Sigmoid colon (tissue), 7 donors: ENCODE measurements around the gene CLDN19. TPM values are rescaled to one million over a fixed set of nuclear protein-coding genes. Genes with fewer than 3 reads are reported as not detected.

ENCODE experiments used
- DNase-seq: peaks from one replicate; pipeline ENCODE4 v3.0.0-alpha.2; 2019
- H3K27ac ChIP-seq, 4 donors: fragments of 200-600 bp; sonication (generic); one replicate each; pipeline ENCODE4 v1.5.1; 2016 to 2019; ENCODE audit warnings: mild to moderate bottlenecking in 1 of 4
- H3K27me3 ChIP-seq, 3 donors: fragments of 200-600 bp; sonication (generic); one replicate each; pipeline ENCODE4 v1.5.1; 2019; ENCODE audit warnings: mild to moderate bottlenecking in 1 of 3
- H3K36me3 ChIP-seq, 4 donors: fragments of 200-600 bp; sonication (generic); one replicate each; pipeline ENCODE4 v1.5.1; 2016 to 2019
- H3K4me1 ChIP-seq, 4 donors: fragments of 200-600 bp; sonication (generic); one replicate each; pipeline ENCODE4 v1.5.1; 2017 to 2019
- H3K4me3 ChIP-seq, 4 donors: fragments of 200-600 bp; sonication (generic); one replicate each; pipeline ENCODE4 v1.5.1; 2017 to 2019; ENCODE audit warnings: mild to moderate bottlenecking in 2 of 4, moderate library complexity in 1 of 4
- H3K9me3 ChIP-seq, 4 donors: fragments of 200-600 bp in 3 of 4; sonication (generic) in 3 of 4; one replicate each; pipeline versions ENCODE4 v1.5.1 to v1.6.1; 2013 to 2019
- EP300 ChIP-seq, 4 donors: sonication (generic); formaldehyde crosslinking; IDR thresholded peaks; one replicate each; pipeline ENCODE4 v1.6.1; 2017; ENCODE audit warnings: antibody characterized with exemption in 4 of 4
- POLR2A ChIP-seq, 2 donors: fragments of 450-650 bp; IDR thresholded peaks; one replicate each; pipeline ENCODE4 v1.6.1; 2016; ENCODE audit warnings: antibody characterized with exemption in 2 of 2, mild to moderate bottlenecking in 2 of 2, moderate library complexity in 2 of 2
- POLR2AphosphoS5 ChIP-seq, 4 donors: sonication (generic); formaldehyde crosslinking; IDR thresholded peaks; one replicate each; pipeline ENCODE4 v1.6.1; 2017; ENCODE audit warnings: antibody characterized with exemption in 4 of 4
- WGBS, 2 donors: extraction: QIAGEN DNeasy Blood & Tissue Kit; methylation state at CpG; one replicate each; pipeline ENCODE4 v1.1.7; 2013; 5-methylcytosine and 5-hydroxymethylcytosine counted together
- intact Hi-C: fragments of 100-400 bp; cut with DNase I; formaldehyde crosslinking; loops from one replicate; pipeline ENCODE4 v1.15.1; 2023
- polyA plus RNA-seq, 3 donors: library from polyadenylated mRNA; stranded (reverse); fragments of 200-250 nt; gene quantifications; one replicate each; pipeline ENCODE4 v1.2.3, GENCODE V29; 2013
- total RNA-seq, 4 donors: library from RNA; depleted of rRNA; stranded (reverse); fragments of >200 nt; gene quantifications; one replicate each; pipeline ENCODE4 v1.1.0, GENCODE V29; 2016
- TF ChIP-seq, protein P1 (sequence below), 4 experiments: fragments of 450-650 bp in 3 of 4; fragments of 200-600 bp in 1 of 4; IDR thresholded peaks; one replicate each; pipeline ENCODE4 v1.5.1; 2016 to 2019; ENCODE audit warnings: antibody characterized with exemption in 4 of 4, mild to moderate bottlenecking in 3 of 4, moderate library complexity in 2 of 4
- donor health status: healthy with polysubstance abuse.
- donor health status: Bipolar disorder and iron deficiency.
- donor health status: healthy.

Gene CLDN19
- total and polyA plus RNA-seq, 7 donors: 0.03 TPM; not detected in 6

DNA sequence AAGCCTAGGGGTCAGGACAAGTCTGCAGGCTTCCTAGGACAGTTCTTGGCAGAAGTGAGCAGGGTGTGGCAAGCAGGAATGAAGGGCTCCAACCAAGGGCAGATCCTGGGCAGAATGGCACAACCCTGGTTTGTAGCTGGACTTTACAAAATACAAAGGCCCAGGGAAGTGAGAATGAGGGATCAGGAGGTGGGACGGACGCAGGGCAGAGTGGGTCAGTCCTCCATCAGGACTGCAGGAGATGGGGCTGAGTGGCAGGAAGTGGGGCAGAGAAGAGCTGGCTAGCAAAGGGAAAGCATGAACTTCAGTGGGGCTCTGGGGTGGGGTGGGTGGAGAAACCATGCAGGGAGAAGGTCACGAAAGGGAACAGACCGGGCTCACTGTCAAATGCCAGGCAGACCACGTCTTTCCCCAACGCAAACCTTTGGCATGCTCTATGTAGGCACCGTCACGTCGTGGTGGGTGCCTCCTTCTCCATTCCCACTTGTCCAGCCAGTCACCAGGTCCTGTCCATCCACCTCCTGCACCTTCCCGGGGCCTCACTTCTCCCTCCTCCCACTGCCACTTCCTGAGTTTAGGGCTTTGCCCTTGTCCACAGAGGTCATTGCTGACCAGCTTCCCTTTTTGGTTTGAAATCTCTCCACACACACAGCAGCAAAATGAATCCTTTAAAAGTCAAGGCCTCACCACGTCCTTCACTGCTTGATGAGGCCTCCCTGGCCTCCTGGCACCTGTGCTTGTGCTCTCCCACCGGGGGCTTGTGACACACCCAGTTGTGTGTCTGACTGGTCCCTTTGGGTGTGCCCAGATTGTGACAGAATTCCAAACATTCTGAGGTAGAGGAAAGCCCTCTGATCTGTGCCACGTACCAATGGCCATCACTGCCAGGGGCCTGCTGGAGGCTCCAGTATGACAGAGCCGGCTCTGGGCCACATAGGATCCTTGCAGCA is 8.7 kb upstream of the CLDN19 start:
- H3K4me3 ChIP-seq: no peak overlapping the region
- peaks cover 11 to 74% (median 42%) of the 10 kb centered on the region in 4 donors for H3K36me3 ChIP-seq
- 87 to 88% methylated on average over 14 of the region's 14 CpGs for WGBS, 2 donors
- no peaks in the 10 kb centered on the region for H3K9me3 ChIP-seq
- intact Hi-C loops: loop anchor here (10.0 kb wide), 1 partner anchor 174 kb away; no protein-coding TSS in a partner anchor
- DNase-seq: no peak
- no peak overlapping the region for H3K27ac ChIP-seq
- TF ChIP-seq, protein P1, sequence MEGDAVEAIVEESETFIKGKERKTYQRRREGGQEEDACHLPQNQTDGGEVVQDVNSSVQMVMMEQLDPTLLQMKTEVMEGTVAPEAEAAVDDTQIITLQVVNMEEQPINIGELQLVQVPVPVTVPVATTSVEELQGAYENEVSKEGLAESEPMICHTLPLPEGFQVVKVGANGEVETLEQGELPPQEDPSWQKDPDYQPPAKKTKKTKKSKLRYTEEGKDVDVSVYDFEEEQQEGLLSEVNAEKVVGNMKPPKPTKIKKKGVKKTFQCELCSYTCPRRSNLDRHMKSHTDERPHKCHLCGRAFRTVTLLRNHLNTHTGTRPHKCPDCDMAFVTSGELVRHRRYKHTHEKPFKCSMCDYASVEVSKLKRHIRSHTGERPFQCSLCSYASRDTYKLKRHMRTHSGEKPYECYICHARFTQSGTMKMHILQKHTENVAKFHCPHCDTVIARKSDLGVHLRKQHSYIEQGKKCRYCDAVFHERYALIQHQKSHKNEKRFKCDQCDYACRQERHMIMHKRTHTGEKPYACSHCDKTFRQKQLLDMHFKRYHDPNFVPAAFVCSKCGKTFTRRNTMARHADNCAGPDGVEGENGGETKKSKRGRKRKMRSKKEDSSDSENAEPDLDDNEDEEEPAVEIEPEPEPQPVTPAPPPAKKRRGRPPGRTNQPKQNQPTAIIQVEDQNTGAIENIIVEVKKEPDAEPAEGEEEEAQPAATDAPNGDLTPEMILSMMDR (IDR thresholded peaks at IDR 0.05): no peak
- TF ChIP-seq POLR2A (IDR thresholded peaks at IDR 0.05): no peak
- no peak for TF ChIP-seq EP300 (IDR thresholded peaks at IDR 0.05)
- no peak for TF ChIP-seq POLR2AphosphoS5 (IDR thresholded peaks at IDR 0.05)
- H3K4me1 ChIP-seq: no peaks in the 10 kb centered on the region
- H3K27me3 ChIP-seq: no peaks in the 10 kb centered on the region

DNA sequence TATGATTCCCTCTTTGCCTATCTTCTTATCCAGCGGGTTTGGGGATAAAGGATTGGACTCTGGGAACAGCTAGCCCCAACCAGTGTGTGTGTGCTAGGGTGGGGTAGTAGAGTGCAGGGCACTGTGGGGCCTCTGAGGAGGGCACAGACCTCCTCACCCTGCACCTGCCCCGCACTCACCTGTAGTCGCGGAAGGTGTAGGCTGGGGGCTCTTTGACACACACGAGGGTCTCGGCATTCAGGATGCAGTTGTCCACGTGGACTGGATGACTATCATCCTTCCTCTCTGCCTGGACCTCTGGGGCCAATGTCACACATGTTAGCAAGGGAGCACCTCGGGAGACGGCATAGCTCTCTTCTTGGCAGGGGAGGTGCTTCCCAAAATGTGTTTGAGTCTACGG is 8.0 kb upstream of the CLDN19 start:
- H3K27ac ChIP-seq: no peak overlapping the region
- H3K4me3 ChIP-seq: no peak overlapping the region
- intact Hi-C loops: loop anchor here (10.0 kb wide), 1 partner anchor 173 kb away; no protein-coding TSS in a partner anchor
- 89 to 92% methylated on average over 10 of the region's 10 CpGs for WGBS, 2 donors
- TF ChIP-seq EP300 (IDR thresholded peaks at IDR 0.05): no peak
- no peak for TF ChIP-seq POLR2A (IDR thresholded peaks at IDR 0.05)
- no peak for TF ChIP-seq POLR2AphosphoS5 (IDR thresholded peaks at IDR 0.05)
- TF ChIP-seq, protein P1 (IDR thresholded peaks at IDR 0.05): no peak
- H3K4me1 ChIP-seq: no peaks in the 10 kb centered on the region
- no peak for DNase-seq
- no peaks in the 10 kb centered on the region for H3K27me3 ChIP-seq
- no peaks in the 10 kb centered on the region for H3K9me3 ChIP-seq
- peaks cover 11 to 67% (median 37%) of the 10 kb centered on the region in 4 donors for H3K36me3 ChIP-seq

DNA sequence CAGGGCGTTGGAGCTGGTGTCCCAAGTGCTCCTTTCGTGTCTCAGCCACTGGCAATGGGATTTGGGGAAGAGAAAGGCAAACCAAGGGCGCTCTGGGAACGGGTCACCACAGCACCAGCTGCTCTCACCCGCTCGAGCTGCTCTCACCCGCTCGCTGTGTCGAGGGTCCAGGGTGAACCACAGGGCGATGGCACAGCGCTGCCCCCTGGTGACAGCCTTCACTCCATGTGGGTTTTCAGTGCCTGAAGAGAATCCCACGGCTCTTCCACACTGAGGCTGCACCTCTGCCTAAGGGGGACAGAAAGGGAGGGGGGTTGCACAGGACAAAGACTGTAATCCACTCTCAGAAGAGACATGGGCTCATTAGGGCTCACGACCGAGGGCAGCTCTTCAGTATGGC is 7.1 kb upstream of the CLDN19 start:
- intact Hi-C loops: loop anchor here (10.0 kb wide), 1 partner anchor 172 kb away; no protein-coding TSS in a partner anchor
- WGBS, 2 donors: 31 to 48% methylated on average over 14 of the region's 14 CpGs
- Histone ChIP-seq H3K27ac (no peak overlapping the region), H3K4me1 (no peaks in the 10 kb centered on the region), H3K9me3 (no peaks in the 10 kb centered on the region), H3K27me3 (no peaks in the 10 kb centered on the region), H3K4me3 (no peak overlapping the region), H3K36me3 (peaks cover 5 to 58% (median 32%) of the 10 kb centered on the region in 4 donors)
- TF ChIP-seq EP300 (IDR thresholded peaks at IDR 0.05) (no peak), POLR2A (IDR thresholded peaks at IDR 0.05) (no peak), POLR2AphosphoS5 (IDR thresholded peaks at IDR 0.05) (no peak)
- TF ChIP-seq, protein P1 (IDR thresholded peaks at IDR 0.05): peak; percentile 16 to 54 (median 40)
- DNase-seq: no peak

DNA sequence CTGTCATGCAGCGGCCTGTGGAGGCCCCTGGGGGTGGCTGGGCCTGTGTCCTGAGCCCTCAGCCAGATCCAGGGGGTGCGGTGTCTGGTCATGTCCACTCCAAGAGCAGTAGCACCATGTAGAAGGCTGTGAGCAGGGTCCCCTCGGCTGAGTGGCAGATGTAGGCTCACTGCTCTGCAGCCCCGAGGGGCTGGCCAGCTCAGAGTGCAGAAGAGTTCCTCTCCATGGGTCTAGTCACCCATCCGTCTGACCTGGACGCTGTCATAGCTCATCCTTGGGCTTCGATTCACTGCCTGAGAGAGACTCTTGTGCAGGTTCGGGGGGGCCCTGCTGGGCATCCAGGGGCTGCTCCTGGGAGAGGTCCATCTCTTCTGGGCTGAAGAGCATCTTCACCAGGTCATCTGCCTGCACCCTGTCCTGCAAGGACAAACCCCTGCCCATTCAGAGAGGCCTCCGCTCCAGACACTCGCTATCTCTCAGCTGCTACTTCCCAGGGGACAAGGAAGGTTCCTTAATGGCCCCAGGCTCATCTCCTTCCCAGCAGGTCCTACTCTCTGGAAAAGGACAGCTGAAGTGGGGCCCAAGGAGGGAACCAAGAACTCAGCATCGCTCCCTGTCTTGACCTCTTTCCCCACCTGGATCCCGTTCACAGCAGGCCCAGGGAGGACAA is 6.5 kb upstream of the CLDN19 start:
- TF ChIP-seq, protein P1 (IDR thresholded peaks at IDR 0.05): no peak
- no peak for TF ChIP-seq POLR2A (IDR thresholded peaks at IDR 0.05)
- TF ChIP-seq POLR2AphosphoS5 (IDR thresholded peaks at IDR 0.05): no peak
- no peak for TF ChIP-seq EP300 (IDR thresholded peaks at IDR 0.05)
- H3K4me3 ChIP-seq: no peak overlapping the region
- H3K9me3 ChIP-seq: no peaks in the 10 kb centered on the region
- no peak overlapping the region for H3K27ac ChIP-seq
- no peak for DNase-seq
- H3K4me1 ChIP-seq: no peaks in the 10 kb centered on the region
- 92 to 95% methylated on average over 12 of the region's 12 CpGs for WGBS, 2 donors
- intact Hi-C loops: loop anchor here (10.0 kb wide), 1 partner anchor 172 kb away; no protein-coding TSS in a partner anchor
- peaks cover 0 to 52% (median 26%) of the 10 kb centered on the region in 4 donors for H3K36me3 ChIP-seq
- H3K27me3 ChIP-seq: no peaks in the 10 kb centered on the region
